Suprapubic skin (tissue), 4 donors: ENCODE measurements around the gene MAP2K3. TPM values are rescaled to one million over a fixed set of nuclear protein-coding genes. Genes with fewer than 3 reads are reported as not detected.

Experiments
- DNase-seq, 2 donors: peaks; one replicate each; pipeline ENCODE4 v3.0.0-alpha.2; 2019; ENCODE audit warnings: low spot score in 2 of 2
- H3K27ac ChIP-seq: fragments of 200-600 bp; sonication (generic); one replicate; pipeline ENCODE4 v1.5.1; 2019
- H3K27me3 ChIP-seq: fragments of 200-600 bp; sonication (generic); one replicate; pipeline ENCODE4 v1.5.1; 2019
- H3K36me3 ChIP-seq: fragments of 200-600 bp; sonication (generic); one replicate; pipeline ENCODE4 v1.5.1; 2019
- H3K4me1 ChIP-seq: fragments of 200-600 bp; sonication (generic); one replicate; pipeline ENCODE4 v1.5.1; 2019
- H3K4me3 ChIP-seq: fragments of 200-600 bp; sonication (generic); one replicate; pipeline ENCODE4 v1.5.1; 2019; ENCODE audit warnings: mild to moderate bottlenecking
- H3K9me3 ChIP-seq: fragments of 200-600 bp; sonication (generic); one replicate; pipeline ENCODE4 v1.5.1; 2019
- EP300 ChIP-seq: sonication (generic); formaldehyde crosslinking; IDR thresholded peaks from one replicate; pipeline ENCODE4 v1.6.1; 2017; ENCODE audit warnings: antibody characterized with exemption
- POLR2A ChIP-seq, 2 donors: fragments of 450-650 bp; IDR thresholded peaks; one replicate each; pipeline ENCODE4 v1.6.1; 2017; ENCODE audit warnings: antibody characterized with exemption in 2 of 2, mild to moderate bottlenecking in 2 of 2, moderate library complexity in 2 of 2
- POLR2AphosphoS5 ChIP-seq, 3 donors: sonication (generic); formaldehyde crosslinking; IDR thresholded peaks; one replicate each; pipeline ENCODE4 v1.6.1; 2017; ENCODE audit warnings: antibody characterized with exemption in 3 of 3
- WGBS: methylation state at CpG from one replicate; pipeline ENCODE4 v1.1.5; 2018; 5-methylcytosine and 5-hydroxymethylcytosine counted together
- total RNA-seq, 4 donors: library from RNA; depleted of rRNA; stranded (reverse); fragments of >200 nt; gene quantifications; one replicate each; pipeline ENCODE4 v1.1.0, GENCODE V29; 2016
- TF ChIP-seq, protein P1 (sequence below), 2 donors: fragments of 200-600 bp in 1 of 2; fragments of 450-650 bp in 1 of 2; sonication (generic) in 1 of 2; IDR thresholded peaks; one replicate each; pipeline ENCODE4 v1.5.1; 2016 to 2019; ENCODE audit warnings: antibody characterized with exemption in 2 of 2, mild to moderate bottlenecking in 1 of 2, moderate library complexity in 1 of 2

Gene MAP2K3
- total RNA-seq, 4 donors from 2014 or later: 54.5 to 97.4 (median 72.9) TPM

GRCh38 chr17:21286909-21287702 lies 2.6 kb downstream of the MAP2K3 start:
- peak in 1 of 2 donors; percentile 71 for DNase-seq
- TF ChIP-seq, protein P1, sequence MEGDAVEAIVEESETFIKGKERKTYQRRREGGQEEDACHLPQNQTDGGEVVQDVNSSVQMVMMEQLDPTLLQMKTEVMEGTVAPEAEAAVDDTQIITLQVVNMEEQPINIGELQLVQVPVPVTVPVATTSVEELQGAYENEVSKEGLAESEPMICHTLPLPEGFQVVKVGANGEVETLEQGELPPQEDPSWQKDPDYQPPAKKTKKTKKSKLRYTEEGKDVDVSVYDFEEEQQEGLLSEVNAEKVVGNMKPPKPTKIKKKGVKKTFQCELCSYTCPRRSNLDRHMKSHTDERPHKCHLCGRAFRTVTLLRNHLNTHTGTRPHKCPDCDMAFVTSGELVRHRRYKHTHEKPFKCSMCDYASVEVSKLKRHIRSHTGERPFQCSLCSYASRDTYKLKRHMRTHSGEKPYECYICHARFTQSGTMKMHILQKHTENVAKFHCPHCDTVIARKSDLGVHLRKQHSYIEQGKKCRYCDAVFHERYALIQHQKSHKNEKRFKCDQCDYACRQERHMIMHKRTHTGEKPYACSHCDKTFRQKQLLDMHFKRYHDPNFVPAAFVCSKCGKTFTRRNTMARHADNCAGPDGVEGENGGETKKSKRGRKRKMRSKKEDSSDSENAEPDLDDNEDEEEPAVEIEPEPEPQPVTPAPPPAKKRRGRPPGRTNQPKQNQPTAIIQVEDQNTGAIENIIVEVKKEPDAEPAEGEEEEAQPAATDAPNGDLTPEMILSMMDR (IDR thresholded peaks at IDR 0.05): no peak
- TF ChIP-seq EP300: no peak
- no peak for TF ChIP-seq POLR2A (IDR thresholded peaks at IDR 0.05)
- TF ChIP-seq POLR2AphosphoS5 (IDR thresholded peaks at IDR 0.05): no peak
- Histone ChIP-seq H3K9me3 (no peaks in the 10 kb centered on the region), H3K36me3 (peaks cover 5% of the 10 kb centered on the region), H3K4me1 (peaks cover 58% of the 10 kb centered on the region), H3K4me3 (peak overlapping the region; percentile 94), H3K27ac (peak overlapping the region; percentile 96), H3K27me3 (no peaks in the 10 kb centered on the region)
- 38% methylated on average over 5 of the region's 9 CpGs for WGBS

- peak overlapping the region; percentile 94 for H3K4me3 ChIP-seq
- peaks cover 7% of the 10 kb centered on the region for H3K36me3 ChIP-seq
- peaks cover 54% of the 10 kb centered on the region for H3K4me1 ChIP-seq
- H3K9me3 ChIP-seq: no peaks in the 10 kb centered on the region
- WGBS: 0% methylated on average over 4 of the region's 18 CpGs
- no peaks in the 10 kb centered on the region for H3K27me3 ChIP-seq
- DNase-seq: peak; percentile 98 to 99
- peak in 1 of 2 donors; percentile 49 for TF ChIP-seq POLR2A (IDR thresholded peaks at IDR 0.05)
- TF ChIP-seq POLR2AphosphoS5 (IDR thresholded peaks at IDR 0.05): peak in 2 of 3 donors; percentile 80 to 95
- TF ChIP-seq EP300: peak; percentile 50
- TF ChIP-seq, protein P1 (IDR thresholded peaks at IDR 0.05): no peak
- H3K27ac ChIP-seq: peak overlapping the region; percentile 96
These were observed 3.4 kb downstream of the MAP2K3 start for GRCh38 chr17:21287703-21288449.

- peak overlapping the region; percentile 94 for H3K4me3 ChIP-seq
- H3K27me3 ChIP-seq: no peaks in the 10 kb centered on the region
- H3K4me1 ChIP-seq: peaks cover 52% of the 10 kb centered on the region
- peaks cover 7% of the 10 kb centered on the region for H3K36me3 ChIP-seq
- H3K9me3 ChIP-seq: no peaks in the 10 kb centered on the region
- no peak for TF ChIP-seq POLR2A (IDR thresholded peaks at IDR 0.05)
- no peak for TF ChIP-seq POLR2AphosphoS5 (IDR thresholded peaks at IDR 0.05)
- TF ChIP-seq, protein P1 (IDR thresholded peaks at IDR 0.05): no peak
- TF ChIP-seq EP300: no peak
- peak overlapping the region; percentile 96 for H3K27ac ChIP-seq
- 67% methylated on average over 1 of the region's 6 CpGs for WGBS
- DNase-seq: peak in 1 of 2 donors; percentile 64
These were observed 4.1 kb downstream of the MAP2K3 start for GRCh38 chr17:21288571-21289017.

- H3K27ac ChIP-seq: peak overlapping the region; percentile 96
- WGBS: 48% methylated on average over 4 of the region's 11 CpGs
- TF ChIP-seq POLR2A (IDR thresholded peaks at IDR 0.05): no peak
- TF ChIP-seq, protein P1 (IDR thresholded peaks at IDR 0.05): no peak
- TF ChIP-seq EP300: no peak
- no peak for TF ChIP-seq POLR2AphosphoS5 (IDR thresholded peaks at IDR 0.05)
- no peak overlapping the region for H3K4me3 ChIP-seq
- H3K9me3 ChIP-seq: no peaks in the 10 kb centered on the region
- H3K36me3 ChIP-seq: peaks cover 7% of the 10 kb centered on the region
- DNase-seq: peak in 1 of 2 donors; percentile 66
- peaks cover 46% of the 10 kb centered on the region for H3K4me1 ChIP-seq
- H3K27me3 ChIP-seq: no peaks in the 10 kb centered on the region
These were observed 4.8 kb downstream of the MAP2K3 start for GRCh38 chr17:21289175-21289901.
